ENCODE measurements around the gene RMND5B.
"Not testable (repeated sequence)": the region's sequence is repeated elsewhere in the genome, so short reads cannot be mapped to it uniquely, and the experiment has no call there.

The RMND5B gene, protein sequence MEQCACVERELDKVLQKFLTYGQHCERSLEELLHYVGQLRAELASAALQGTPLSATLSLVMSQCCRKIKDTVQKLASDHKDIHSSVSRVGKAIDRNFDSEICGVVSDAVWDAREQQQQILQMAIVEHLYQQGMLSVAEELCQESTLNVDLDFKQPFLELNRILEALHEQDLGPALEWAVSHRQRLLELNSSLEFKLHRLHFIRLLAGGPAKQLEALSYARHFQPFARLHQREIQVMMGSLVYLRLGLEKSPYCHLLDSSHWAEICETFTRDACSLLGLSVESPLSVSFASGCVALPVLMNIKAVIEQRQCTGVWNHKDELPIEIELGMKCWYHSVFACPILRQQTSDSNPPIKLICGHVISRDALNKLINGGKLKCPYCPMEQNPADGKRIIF

DNA sequence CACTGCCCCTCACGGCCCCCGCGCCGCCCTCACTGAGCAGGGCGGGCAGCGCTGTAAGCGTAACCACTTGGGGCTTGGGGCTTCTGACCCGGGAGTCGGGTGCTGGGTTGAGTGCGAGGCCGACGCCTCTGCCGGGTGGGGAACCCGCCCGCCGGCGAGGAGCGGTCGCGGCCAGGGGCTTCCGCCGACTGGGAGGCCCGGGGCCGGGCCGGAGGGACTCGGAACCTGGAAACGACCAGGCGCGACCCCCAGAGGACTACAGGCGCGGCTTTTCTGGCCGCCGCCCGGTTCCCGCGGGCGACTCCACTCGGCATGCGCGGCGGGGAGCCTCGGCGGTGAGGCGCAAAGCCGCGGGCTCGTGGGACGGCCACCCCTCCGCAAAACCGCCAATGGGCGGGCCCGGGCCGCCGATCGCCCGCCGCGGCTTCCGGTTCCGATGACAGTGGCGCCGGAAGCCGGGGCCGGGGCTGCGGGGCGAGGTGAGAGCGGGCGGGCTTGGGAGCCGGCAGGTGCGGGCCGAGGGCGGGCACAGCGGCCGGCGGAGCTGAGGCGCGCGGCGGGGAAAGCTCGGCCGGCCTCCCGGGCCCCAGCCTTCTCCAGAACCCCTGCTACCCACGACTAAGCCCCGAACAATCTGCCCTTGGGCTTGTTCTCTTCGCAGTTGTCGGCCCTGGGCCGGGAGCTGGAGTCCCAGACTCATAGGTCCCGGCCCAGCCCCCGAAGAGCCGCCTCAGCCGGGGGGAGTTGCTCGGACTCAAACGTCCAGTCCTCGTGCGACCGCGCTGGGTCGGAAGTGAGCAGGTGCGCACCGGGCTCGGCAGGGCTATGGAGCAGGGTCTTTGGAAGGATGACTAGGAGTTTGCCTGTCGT is at the start of gene RMND5B:
Gene RMND5B (plus strand): TSS at position 439 of the 870 bp plus-strand sequence. CDS start 7,106 bp downstream, outside the sequence.
- peak; percentile 83 for DNase-seq (ENCODE audit: low spot score)

DNA sequence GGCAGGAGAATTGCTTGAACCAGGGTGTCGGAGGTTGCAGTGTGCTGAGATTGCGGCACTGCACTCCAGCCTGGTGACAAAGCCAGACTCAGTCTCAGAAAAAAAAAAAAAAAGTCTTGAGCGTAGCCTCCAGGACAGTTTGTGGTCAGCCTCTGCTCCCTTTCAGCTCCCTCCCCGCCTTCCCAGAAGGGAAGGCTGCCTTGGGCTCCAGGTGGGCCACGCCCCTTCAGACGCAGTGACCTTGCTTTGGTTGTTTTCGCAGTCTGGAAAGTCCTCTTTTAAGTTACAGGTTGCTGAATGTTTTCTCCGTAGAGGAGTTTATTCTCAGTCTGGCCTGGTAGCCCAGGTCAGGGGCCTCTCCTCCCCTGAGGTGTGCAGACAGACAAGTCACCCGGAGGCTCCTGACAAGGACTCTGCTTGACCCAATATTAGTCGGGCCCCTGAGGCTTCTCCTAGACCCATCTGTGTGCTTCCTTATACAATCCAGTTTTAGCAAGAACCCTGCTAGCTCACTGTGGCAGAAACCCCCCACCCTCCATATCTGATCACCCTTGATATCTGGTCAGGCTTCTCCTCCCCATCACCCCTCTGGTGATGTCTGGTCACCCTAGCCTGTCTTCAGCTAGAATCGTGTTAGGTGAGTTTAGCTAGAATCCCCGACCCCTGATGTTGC is 49.1 kb upstream of the RMND5B start:
- no peak for DNase-seq (ENCODE audit: low spot score)

DNA sequence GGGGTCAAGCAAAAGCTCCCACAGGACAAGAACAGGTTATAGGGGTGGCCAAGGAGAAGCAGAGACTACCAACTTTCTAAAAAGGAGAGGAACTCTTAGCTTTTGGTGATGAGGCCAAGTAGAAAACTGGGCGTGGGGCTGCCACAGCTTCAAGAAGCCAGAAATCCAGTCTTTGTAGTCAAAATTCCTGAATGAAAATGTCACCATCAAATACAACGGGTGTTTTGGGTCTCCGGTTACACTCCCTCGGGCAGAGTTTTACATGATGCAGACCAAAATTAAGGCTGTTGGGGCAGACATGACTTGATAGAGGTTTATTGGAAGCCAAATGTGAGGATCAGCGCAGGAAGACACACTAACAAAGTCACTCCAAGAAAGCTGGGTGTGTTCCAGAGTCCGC is 46.9 kb upstream of the RMND5B start:
- DNase-seq (ENCODE audit: low spot score), result no peak

DNA sequence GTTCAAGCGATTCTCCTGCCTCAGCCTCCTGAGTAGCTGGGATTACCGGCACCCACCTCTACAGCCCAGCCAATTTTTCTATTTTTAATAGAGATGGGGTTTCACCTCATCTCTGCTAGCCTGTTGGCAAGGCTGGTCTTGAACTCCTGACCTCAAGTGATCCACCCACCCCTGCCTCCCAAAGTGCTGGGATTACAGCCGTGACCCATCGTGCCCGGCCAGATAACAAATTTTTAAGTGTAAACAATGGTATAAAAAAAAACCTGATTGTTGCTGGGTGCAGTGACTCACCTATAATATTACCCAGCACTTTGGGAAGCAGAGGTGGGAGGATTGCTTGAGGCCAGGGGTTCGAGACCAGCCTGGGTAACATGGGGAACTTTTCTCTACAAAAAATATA is 45.5 kb upstream of the RMND5B start:
- DNase-seq (ENCODE audit: low spot score), result no peak

DNA sequence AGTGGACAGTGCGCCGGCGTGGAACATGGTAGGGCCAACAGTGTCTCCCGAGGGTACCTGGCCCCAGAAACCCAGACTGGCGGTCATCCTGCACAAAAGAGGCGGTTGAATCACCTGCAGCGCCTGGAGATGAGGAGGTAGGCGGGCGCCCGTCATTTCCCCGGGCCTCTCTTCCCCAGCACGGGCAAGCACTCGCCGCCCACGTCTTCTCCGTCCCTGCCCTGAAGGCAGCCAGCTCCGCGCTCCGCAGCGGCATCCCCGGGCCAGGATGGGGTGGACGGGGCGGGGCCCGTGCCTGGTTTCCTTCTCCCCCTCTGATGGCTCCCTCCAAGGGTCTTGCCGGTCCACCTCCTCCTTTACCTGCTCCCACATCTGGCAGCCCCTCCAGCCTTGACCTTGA is 44.5 kb upstream of the RMND5B start:
- DNase-seq (ENCODE audit: low spot score), result no peak

DNA sequence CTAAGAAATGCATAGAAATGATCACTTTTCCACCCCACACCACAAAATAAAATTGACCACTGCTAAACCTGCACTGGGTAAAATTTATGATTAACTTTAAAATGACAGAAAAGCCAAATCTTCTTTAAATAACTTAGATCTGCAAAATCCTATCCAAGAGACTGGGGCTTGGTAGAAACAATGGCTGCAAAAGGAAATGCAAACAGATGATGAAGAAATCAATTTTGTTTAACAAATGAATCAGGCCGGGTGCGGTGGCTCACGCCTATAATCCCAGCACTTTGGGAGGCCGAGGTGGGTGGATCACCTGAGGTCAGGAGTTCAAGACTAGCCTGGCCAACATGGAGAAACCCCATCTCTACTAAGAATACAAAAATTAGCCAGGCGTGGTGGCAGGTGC is 43.6 kb upstream of the RMND5B start:
- DNase-seq (ENCODE audit: low spot score), result not testable (repeated sequence)

DNA sequence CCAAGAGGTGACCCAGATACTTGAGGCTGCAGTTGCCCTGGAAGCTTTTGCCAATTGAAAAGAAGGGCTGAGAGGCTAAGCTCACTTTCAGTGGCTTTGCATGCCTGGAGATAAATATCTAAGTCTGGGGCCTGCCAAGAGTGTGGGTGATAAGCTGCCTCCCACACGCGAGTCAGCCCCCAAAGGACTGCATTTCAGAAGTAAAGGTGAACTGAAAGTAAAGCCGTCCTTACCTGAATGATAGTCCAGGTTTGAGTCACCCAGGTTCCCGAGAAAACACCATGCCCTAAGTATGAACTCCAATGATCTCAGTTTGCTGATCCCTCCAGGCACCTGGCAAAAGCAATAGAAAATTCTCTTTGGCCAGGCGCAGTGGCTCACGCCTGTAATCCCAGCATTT is 40.0 kb upstream of the RMND5B start:
- DNase-seq (ENCODE audit: low spot score), result no peak

GRCh38 chr5:178093134-178093533 is 37.7 kb upstream of the RMND5B start:
- DNase-seq (ENCODE audit: low spot score), result no peak

GRCh38 chr5:178094345-178094744 is 36.5 kb upstream of the RMND5B start:
- no peak for DNase-seq (ENCODE audit: low spot score)

- DNase-seq (ENCODE audit: low spot score), result no peak
Measured at GRCh38 chr5:178098685-178099084, 32.1 kb upstream of the RMND5B start.

DNA sequence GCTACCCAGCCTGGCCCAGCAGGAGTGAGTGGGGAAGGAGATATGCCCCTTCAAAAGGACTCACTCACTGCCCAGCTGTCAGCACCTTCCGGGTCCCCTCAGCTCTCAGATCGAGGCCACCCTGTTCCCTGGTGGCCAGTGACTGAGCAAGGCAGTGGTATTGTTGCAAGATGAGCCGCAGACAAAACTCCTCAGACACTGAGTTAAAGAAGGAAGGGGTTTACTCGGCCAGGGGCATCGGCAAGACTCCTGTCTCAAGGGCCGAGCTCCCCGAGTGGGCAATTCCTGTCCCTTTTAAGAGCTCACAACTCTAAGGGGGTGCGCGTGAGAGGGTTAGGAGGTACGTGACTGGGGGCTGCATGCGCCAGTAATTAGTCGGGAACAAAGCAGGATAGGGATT is 27.2 kb upstream of the RMND5B start:
- no peak for DNase-seq (ENCODE audit: low spot score)

- no peak for DNase-seq (ENCODE audit: low spot score)
Measured at GRCh38 chr5:178104492-178104891, 26.3 kb upstream of the RMND5B start.

DNA sequence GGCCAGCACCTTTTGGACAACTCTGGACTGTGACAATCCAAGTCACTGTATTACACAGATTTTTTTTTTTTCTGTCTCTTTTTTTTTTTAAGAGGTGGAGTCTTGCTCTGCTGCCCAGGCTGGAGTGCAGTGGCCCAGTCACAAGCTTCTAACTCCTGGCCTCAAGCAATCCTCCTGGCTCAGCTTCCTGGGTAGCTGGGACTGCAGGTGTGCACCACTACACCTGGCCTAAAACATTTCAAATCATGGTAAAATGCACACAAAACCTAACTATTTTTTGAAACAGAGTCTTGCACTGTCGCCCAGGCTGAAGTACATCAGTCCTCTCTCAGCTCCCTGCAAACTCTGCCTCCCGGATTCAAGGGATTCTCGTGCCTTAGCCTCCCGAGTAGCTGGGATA is 24.7 kb upstream of the RMND5B start:
- no peak for DNase-seq (ENCODE audit: low spot score)

DNA sequence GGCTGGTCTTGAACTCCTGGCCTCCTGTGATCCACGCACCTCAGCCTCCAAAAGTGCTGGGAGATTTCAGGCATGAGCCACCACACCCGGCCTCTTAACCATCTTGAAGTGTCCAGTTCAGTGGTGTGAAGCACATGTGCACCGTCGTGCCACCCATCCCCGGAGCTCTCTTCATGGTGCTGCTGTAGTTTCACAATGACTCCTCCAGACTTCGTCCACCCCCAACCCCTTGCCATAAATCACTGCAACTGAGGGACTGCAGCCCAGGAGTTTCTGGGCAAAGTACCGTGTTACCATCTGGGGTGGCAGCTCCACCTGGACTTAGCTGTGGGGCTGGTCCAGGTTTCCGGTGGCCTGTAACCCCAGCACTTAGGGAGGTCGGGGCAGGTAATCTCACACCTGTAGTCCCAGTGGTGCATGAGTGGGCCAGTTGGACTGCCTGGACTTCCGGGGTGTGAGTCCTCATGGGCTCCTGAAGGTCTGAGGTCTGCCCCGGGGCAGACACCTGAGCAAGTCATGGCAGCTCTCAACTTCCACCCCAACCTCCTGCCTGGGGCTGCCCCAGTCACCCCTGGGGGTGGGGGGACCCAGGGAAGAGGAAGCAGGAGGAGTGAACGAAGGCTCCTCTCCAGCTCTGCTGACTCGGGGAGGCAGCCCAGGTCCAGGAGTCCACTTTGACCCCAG is 24.1 kb upstream of the RMND5B start:
- no peak for DNase-seq (ENCODE audit: low spot score)

DNA sequence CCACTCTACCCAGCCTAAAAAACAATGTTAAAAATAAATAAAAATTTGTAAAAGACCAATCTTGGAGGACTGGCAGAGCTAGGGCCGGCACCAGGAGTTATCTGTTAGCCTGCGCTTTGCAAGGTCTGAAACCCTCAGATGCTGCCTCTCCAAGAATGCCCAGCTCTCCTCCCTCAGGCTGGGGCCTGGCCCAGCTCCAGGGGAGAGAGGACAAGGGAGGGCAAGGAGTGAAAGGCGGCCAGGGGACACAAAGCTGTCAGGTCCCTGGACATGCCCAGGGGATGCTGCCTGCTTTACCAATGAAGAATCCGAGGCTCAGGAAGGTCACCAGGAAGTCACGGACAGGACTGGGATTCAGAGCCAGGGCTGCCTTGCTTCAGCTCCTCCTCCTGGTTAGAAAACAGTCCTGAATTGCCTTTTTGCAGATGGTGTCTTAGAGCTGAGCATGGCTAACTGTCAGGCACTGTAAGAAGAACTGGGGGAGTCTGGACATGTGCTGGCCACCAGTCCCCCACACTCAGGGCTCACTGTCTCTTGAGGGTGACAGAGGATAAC is 23.0 kb upstream of the RMND5B start:
- DNase-seq (ENCODE audit: low spot score), result no peak

- no peak for DNase-seq (ENCODE audit: low spot score)
Measured at GRCh38 chr5:178108446-178108845, 22.4 kb upstream of the RMND5B start.

- DNase-seq (ENCODE audit: low spot score), result no peak
Measured at GRCh38 chr5:178108966-178109365, 21.8 kb upstream of the RMND5B start.

DNA sequence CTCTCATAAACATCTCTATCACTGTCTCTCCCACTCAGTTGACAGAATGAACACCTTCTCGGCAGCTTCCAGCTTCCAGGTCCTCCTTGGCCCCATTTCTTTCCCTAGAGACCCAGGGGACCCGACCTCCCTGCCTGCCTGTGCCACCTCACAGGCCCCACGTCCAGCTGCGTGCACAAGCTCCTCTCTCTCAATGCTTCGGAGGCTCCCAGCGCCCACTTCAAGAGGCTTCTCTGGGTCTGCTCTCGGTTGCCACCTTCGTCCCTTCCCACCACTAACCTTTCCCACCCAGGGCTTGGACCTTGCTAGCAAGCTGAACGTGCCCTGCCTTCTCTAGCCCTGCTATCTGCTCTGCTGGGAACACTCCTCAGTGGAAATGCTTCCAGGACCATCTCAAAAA is 20.3 kb upstream of the RMND5B start:
- no peak for DNase-seq (ENCODE audit: low spot score)

GRCh38 chr5:178111925-178112324 is 18.9 kb upstream of the RMND5B start:
- DNase-seq (ENCODE audit: low spot score), result no peak

DNA sequence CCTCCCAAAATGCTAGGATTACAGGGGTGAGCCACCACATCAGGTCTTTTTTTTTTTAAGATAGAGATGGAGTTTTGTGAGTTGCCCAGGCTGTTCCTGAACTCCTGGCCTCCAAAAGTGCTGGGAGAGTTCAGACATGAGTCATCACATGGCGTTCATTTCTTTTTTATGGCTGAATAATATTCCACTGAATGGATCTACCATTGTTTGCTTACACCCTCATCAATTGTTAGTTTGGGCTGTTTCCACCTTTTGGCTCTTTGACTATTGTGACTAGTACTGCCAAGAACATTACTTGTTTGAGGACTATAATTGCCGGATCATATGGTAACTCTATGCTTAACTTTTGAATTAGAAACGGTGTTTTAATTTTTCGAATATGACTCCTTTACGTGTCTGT is 18.3 kb upstream of the RMND5B start:
- DNase-seq (ENCODE audit: low spot score), result no peak

DNA sequence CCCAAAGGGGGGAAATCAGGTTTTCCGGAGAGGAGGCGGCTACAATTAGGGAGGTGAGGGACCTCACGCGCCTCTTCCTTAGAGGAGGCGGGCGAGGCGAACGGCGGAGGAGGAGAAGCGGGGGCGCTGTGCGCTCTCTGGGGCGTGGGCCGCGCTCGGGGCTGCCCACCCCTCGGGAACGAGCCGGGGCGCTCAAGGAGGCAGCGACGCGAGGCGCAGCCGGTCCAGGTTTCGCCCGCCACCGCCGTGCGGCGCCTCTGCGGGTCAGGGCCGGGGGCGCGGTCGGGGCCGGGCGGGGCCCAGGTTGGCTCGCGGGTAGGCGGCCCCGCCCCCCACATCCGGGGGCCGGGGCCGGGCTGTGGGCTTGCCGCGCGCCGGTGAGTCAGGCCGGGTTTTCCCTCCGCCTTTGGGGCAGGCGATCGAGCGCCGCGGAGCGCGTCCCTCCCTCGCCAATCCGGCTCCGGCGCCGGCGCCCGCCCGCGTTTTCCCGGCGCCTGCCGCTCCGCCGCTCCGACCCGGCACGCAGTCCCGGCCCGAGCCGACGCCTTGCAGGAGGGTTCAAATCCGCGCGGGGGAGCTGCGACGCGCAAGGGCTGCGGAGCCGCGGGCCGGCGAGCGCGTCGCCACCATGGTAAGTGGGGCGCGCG is 17.6 kb upstream of the RMND5B start, which contains the start of gene N4BP3:
Gene N4BP3 (plus strand): TSS at position 392 of the 647 bp plus-strand sequence. CDS start 6,052 bp downstream, outside the sequence.
- no peak for DNase-seq (ENCODE audit: low spot score)

Data from putamen (tissue), 1 donor.